ENCODE results near the gene CCNB2.

DNA sequence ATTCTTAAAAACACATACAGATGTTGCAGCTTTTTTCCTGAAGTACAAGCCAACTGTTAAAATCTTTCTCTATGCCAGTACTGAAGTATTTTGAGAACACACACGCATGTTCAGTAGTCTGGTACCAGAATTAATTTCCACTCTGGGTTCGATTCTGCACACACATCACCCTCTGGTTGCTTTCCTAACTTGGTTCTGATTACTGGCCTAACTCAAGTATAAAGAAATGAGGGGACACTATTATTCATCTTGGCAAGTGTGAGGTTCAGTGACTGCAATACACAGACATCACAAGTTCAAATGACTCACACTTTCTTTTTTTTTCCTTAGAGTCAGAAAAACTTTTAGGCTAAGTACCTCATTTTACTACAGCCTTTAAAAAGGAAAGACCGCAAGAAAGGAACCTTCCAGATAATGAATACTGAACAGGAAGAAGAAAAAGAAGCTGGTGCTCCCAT, 64.3 kb downstream of the CCNB2 start:
- TF ChIP-seq SIN3A (IDR thresholded peaks at IDR 0.05; ENCODE audit: low read depth, low read length) (no peak), CREM (IDR thresholded peaks at IDR 0.05; ENCODE audit: low read depth) (no peak), ATF2 (IDR thresholded peaks at IDR 0.05; ENCODE audit: low read length) (no peak), CEBPZ (IDR thresholded peaks at IDR 0.05; ENCODE audit: low read depth, low read length) (no peak), RFX5 (IDR thresholded peaks at IDR 0.05; ENCODE audit: low read depth, low read length) (no peak), NFXL1 (IDR thresholded peaks at IDR 0.05; ENCODE audit: borderline replicate concordance) (no peak)
- TF ChIP-seq, protein P1, sequence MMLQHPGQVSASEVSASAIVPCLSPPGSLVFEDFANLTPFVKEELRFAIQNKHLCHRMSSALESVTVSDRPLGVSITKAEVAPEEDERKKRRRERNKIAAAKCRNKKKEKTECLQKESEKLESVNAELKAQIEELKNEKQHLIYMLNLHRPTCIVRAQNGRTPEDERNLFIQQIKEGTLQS (IDR thresholded peaks at IDR 0.05; ENCODE audit: borderline replicate concordance, extremely low read depth, low read depth, low read length) = no peak

Measured in GM12878 (cell line).